Body of pancreas (tissue), 4 donors: ENCODE measurements around the gene POC1A. TPM values are rescaled to one million over a fixed set of nuclear protein-coding genes. Genes with fewer than 3 reads are reported as not detected.
A peak's percentile ranks its signal among the peaks of the same experiment; 100 is the strongest.
"Not testable (repeated sequence)": the region's sequence is repeated elsewhere in the genome, so short reads cannot be mapped to it uniquely, and the experiment has no call there.

ENCODE experiments used
- ATAC-seq: fragments of 150-250 bp; one replicate; pipeline ENCODE4 v1.9.1; 2016
- DNase-seq, 4 donors: peaks; one replicate each; pipeline ENCODE4 v3.0.0-alpha.2; 2019
- H3K27ac ChIP-seq, 4 donors: fragments of 200-600 bp; sonication (generic); 1 replicate in 3 of 4; 2 replicates in 1 of 4; pipeline versions ENCODE4 v1.5.1 to v1.6.1; 2016 to 2019; ENCODE audit warnings: mild to moderate bottlenecking in 1 of 4, mixed read lengths in 1 of 4, moderate library complexity in 1 of 4
- H3K27me3 ChIP-seq, 2 donors: fragments of 200-600 bp; sonication (generic); one replicate each; pipeline ENCODE4 v1.6.0; 2016; ENCODE audit warnings: mild to moderate bottlenecking in 1 of 2
- H3K36me3 ChIP-seq, 2 donors: fragments of 200-600 bp; sonication (generic); replicated peaks in 1 of 2; 2 replicates each; pipeline ENCODE4 v1.5.1; 2016; ENCODE audit warnings: low read depth in 2 of 2; ENCODE audit not compliant: insufficient read depth in 1 of 2
- H3K4me1 ChIP-seq: fragments of 200-600 bp; sonication (generic); one replicate; pipeline ENCODE4 v1.6.0; 2016
- H3K4me3 ChIP-seq, 2 donors: fragments of 200-600 bp; sonication (generic); 1 replicate in 1 of 2; 2 replicates in 1 of 2; pipeline ENCODE4 v1.5.1; 2016 to 2019
- H3K9me3 ChIP-seq, 3 donors: fragments of 200-600 bp; sonication (generic); 1 replicate in 2 of 3; 2 replicates in 1 of 3; pipeline ENCODE4 v1.5.1; 2016
- CTCF ChIP-seq, 7 experiments: fragments of 450-650 bp in 4 of 7; fragments of 200-600 bp in 3 of 7; sonication (generic) in 3 of 7; IDR thresholded peaks; one replicate each; pipeline ENCODE4 v1.5.1; 2016 to 2019; ENCODE audit warnings: antibody characterized with exemption in 7 of 7
- POLR2A ChIP-seq, 3 donors: fragments of 450-650 bp; IDR thresholded peaks; one replicate each; pipeline ENCODE4 v1.6.1; 2016; ENCODE audit warnings: antibody characterized with exemption in 3 of 3, mild to moderate bottlenecking in 2 of 3
- WGBS, 2 donors: methylation state at CpG; one replicate each; pipeline ENCODE4 v1.1.5; 2017; 5-methylcytosine and 5-hydroxymethylcytosine counted together
- intact Hi-C: fragments of 100-400 bp; cut with DNase I; formaldehyde crosslinking; loops from one replicate; pipeline ENCODE4 v1.15.1; 2023
- total RNA-seq, 2 donors: library from RNA; depleted of rRNA; stranded (reverse); fragments of >200 nt; gene quantifications; one replicate each; pipeline ENCODE4 v1.1.0, GENCODE V29; 2016

Gene POC1A
- total RNA-seq, 2 donors from 2014 or later = 0.26 to 3.3 TPM

DNA sequence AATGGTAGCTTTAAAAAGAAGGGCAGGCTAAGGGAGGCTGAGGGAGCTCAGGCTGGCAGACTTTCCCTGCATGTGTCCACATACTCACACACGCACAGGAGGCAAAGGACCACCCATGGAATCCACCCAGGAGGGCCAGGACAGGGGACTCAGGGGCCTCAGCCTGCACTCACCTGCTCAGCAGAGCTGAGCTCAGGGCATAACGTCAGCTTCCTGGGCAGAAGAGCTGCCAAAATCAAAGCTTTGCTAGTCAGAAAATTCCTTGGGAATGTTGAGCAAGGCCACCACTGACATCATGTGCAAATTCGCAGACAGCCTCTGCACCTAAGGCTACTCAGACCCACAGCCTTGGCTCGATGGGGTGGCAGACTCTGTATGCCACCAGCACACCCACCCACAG lies 27.3 kb upstream of the POC1A start:
- intact Hi-C loops = no loop called here
- H3K27me3 ChIP-seq = no peaks in the 10 kb centered on the region
- H3K4me1 ChIP-seq = no peaks in the 10 kb centered on the region
- H3K27ac ChIP-seq = no peak overlapping the region
- no peak for TF ChIP-seq CTCF (IDR thresholded peaks at IDR 0.05)
- no peak for TF ChIP-seq POLR2A (IDR thresholded peaks at IDR 0.05)
- WGBS, 2 donors = 66 to 100% methylated on average over 1 to 4 of the region's 4 CpGs
- H3K4me3 ChIP-seq = no peak overlapping the region
- no peaks in the 10 kb centered on the region for H3K9me3 ChIP-seq
- DNase-seq (no peak), ATAC-seq (no peak)
- no peaks in the 10 kb centered on the region for H3K36me3 ChIP-seq

GRCh38 chr3:52178537-52178936 lies 24.3 kb upstream of the POC1A start:
- DNase-seq (no peak), ATAC-seq (no peak)
- H3K27me3 ChIP-seq = no peaks in the 10 kb centered on the region
- WGBS, 2 donors = 88 to 100% methylated on average over 1 of the region's 1 CpG
- no peaks in the 10 kb centered on the region for H3K9me3 ChIP-seq
- no peaks in the 10 kb centered on the region for H3K4me1 ChIP-seq
- no peak for TF ChIP-seq CTCF (IDR thresholded peaks at IDR 0.05)
- TF ChIP-seq POLR2A (IDR thresholded peaks at IDR 0.05) = no peak
- no peak overlapping the region for H3K4me3 ChIP-seq
- H3K36me3 ChIP-seq = no peaks in the 10 kb centered on the region
- no peak overlapping the region for H3K27ac ChIP-seq
- intact Hi-C loops = no loop called here

DNA sequence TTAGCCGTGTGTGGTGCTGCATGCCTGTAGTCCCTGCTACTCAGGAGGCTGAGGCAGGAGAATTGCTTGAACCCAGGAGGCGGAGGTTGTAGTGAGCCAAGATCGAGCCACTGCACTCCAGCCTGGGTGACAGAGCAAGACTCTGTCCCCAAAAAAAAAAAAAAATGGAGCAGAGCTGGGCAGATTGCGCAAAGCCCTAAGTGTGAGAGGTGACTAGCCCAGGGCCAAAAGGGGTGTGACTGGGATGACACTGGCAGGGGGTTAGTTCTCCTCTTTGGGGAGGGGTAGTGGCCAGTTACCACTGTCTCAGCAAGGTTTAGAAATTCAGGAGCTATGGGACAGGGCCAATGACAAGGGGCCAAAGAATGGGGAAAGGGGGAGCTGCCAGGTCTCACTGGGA lies 23.9 kb upstream of the POC1A start:
- H3K4me3 ChIP-seq, H3K36me3 ChIP-seq, H3K27me3 ChIP-seq, H3K9me3 ChIP-seq, DNase-seq, H3K27ac ChIP-seq, intact Hi-C loops, ATAC-seq, H3K4me1 ChIP-seq: not testable (repeated sequence)
- 83 to 85% methylated on average over 4 of the region's 4 CpGs for WGBS, 2 donors

- Histone ChIP-seq H3K27me3 (no peaks in the 10 kb centered on the region), H3K4me3 (no peak overlapping the region), H3K27ac (peak overlapping the region in 1 of 4 donors; percentile 36), H3K9me3 (no peaks in the 10 kb centered on the region), H3K36me3 (no peaks in the 10 kb centered on the region), H3K4me1 (no peaks in the 10 kb centered on the region)
- ATAC-seq (no peak), DNase-seq (peak in 1 of 4 donors; percentile 49)
- 73 to 82% methylated on average over 5 of the region's 5 CpGs for WGBS, 2 donors
- intact Hi-C loops = no loop called here
- TF ChIP-seq POLR2A (IDR thresholded peaks at IDR 0.05) = no peak
- TF ChIP-seq CTCF (IDR thresholded peaks at IDR 0.05) = no peak
These were observed 23.4 kb upstream of the POC1A start for GRCh38 chr3:52177701-52178042.

DNA sequence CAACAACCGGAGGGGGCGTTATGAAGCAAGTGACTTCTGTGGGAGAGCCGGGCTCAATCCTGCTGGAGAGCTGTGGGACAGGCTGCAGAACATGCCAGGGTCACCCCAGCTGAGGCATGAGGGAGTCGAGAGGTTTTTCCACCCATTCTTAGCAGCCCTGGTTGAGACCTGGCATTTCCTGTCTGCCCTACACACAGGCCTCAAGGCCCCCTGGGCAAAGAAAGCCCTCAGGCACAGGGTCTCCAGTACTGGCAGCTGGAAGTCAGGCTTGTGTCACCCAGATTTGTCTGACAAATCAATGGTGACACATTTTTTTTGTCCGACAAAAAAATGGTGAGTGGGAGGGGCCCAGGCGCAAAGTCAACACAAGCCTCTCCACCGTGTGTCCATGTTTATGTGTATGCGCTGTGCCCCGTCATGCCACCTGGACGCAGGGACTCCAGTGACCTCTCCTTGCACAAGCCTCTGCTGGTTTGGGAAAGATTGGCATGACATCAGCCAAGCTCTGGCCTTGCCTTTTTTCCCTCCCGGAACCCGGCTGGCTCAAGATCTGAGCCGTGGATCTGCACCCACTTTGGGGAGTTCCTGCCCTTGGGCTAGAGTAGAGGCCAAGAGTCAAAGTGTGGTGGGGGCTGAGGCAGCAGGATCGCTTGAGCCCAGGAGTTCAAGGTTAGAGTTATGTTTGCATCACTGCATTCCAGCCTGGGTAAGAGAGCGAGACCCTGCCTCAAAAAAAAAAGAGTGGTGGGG lies 22.9 kb upstream of the POC1A start:
- ATAC-seq (no peak), DNase-seq (peak in 3 of 4 donors; percentile 32 to 65 (median 33))
- H3K27ac ChIP-seq = peak overlapping the region in 1 of 4 donors; percentile 36
- TF ChIP-seq CTCF (IDR thresholded peaks at IDR 0.05) (no peak), POLR2A (IDR thresholded peaks at IDR 0.05) (no peak)
- intact Hi-C loops = no loop called here
- no peaks in the 10 kb centered on the region for H3K27me3 ChIP-seq
- H3K4me3 ChIP-seq = no peak overlapping the region
- H3K4me1 ChIP-seq = no peaks in the 10 kb centered on the region
- no peaks in the 10 kb centered on the region for H3K9me3 ChIP-seq
- no peaks in the 10 kb centered on the region for H3K36me3 ChIP-seq
- 63 to 68% methylated on average over 12 to 15 of the region's 15 CpGs for WGBS, 2 donors
